ENCODE results near the gene PTCHD1. TPM values are rescaled to one million over a fixed set of nuclear protein-coding genes. Genes with fewer than 3 reads are reported as not detected.

PTCHD1 gene
- total RNA-seq, 4 donors from 2014 or later, result 0.22 to 1.7 (median 0.41) TPM

DNA sequence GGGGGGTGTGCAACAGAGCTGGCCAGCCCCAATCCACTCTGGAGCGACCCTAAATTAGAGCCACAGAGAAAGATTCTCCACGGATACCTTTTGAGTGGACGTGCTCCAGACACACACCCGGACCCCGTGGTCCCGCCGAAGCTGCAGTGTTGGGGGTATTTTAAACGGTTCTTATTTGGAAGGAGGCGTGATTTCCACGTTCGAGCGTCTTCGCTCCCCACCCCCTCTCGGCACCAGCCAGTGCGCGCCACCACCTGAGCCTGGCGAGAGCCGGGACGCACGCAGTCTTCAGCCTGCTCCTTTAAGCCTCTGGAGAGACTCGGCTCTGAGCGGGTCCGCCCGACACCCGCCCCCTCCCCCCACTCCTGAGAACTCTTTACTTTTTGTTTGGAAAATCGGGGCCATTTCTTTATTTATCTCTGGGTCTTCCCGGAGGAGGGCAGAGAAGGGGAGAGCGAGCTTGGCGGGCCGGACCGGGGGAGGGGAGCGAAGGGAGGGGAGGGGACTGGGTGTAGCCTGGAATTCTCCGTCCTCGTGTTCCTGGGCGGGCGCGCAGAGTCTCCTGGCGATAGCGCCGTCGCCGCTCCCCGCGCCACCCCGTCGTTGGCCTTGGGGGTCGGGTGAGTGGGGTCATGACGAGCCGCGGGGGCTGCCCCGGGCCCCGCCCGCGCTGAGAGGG is 668 bp upstream of the PTCHD1 start:
- H3K4me1 ChIP-seq, result peaks cover 0 to 35% (median 0%) of the 10 kb centered on the region in 3 donors
- H3K9me3 ChIP-seq, result no peaks in the 10 kb centered on the region
- H3K27ac ChIP-seq, result peak overlapping the region in 1 of 4 donors; percentile 61
- DNase-seq, result no peak
- H3K27me3 ChIP-seq, result peaks cover 0 to 59% (median 8%) of the 10 kb centered on the region in 4 donors
- 0 to 37% methylated on average over 10 to 12 of the region's 54 CpGs for WGBS, 2 donors
- no peaks in the 10 kb centered on the region for H3K36me3 ChIP-seq
- intact Hi-C loops (cut with DNase I), result no loop called here
- TF ChIP-seq POLR2A (IDR thresholded peaks at IDR 0.05), result no peak
- TF ChIP-seq, protein P1, sequence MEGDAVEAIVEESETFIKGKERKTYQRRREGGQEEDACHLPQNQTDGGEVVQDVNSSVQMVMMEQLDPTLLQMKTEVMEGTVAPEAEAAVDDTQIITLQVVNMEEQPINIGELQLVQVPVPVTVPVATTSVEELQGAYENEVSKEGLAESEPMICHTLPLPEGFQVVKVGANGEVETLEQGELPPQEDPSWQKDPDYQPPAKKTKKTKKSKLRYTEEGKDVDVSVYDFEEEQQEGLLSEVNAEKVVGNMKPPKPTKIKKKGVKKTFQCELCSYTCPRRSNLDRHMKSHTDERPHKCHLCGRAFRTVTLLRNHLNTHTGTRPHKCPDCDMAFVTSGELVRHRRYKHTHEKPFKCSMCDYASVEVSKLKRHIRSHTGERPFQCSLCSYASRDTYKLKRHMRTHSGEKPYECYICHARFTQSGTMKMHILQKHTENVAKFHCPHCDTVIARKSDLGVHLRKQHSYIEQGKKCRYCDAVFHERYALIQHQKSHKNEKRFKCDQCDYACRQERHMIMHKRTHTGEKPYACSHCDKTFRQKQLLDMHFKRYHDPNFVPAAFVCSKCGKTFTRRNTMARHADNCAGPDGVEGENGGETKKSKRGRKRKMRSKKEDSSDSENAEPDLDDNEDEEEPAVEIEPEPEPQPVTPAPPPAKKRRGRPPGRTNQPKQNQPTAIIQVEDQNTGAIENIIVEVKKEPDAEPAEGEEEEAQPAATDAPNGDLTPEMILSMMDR (IDR thresholded peaks at IDR 0.05), result no peak
- H3K4me3 ChIP-seq, result peak overlapping the region in 3 of 4 donors; percentile 36 to 59 (median 47)

DNA sequence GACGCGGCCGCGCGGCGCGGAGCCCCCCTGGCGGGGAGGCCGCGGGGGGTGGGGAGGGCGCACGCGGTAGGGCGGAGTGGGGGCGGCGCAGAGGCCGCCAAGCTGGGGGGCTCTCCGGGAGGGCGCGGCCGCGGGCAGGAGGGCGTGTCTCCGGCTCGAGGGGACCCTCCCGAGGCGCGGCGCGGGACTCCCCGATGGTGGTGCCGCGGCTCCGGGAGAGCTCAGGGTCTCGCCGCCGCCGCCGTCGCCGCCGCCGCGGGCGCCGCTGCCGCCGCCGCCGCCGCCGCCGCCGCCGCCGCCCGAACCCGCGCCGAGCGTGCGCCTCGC is 165 bp upstream of the PTCHD1 start:
- H3K36me3 ChIP-seq, result no peaks in the 10 kb centered on the region
- H3K4me1 ChIP-seq, result peaks cover 0 to 35% (median 0%) of the 10 kb centered on the region in 3 donors
- peak overlapping the region in 3 of 4 donors; percentile 36 to 59 (median 47) for H3K4me3 ChIP-seq
- H3K27ac ChIP-seq, result peak overlapping the region in 1 of 4 donors; percentile 61
- DNase-seq, result no peak
- H3K9me3 ChIP-seq, result no peaks in the 10 kb centered on the region
- no CpG with 5 or more reads among the region's 63 CpGs for WGBS, 2 donors
- intact Hi-C loops (cut with DNase I), result no loop called here
- TF ChIP-seq, protein P1 (IDR thresholded peaks at IDR 0.05), result no peak
- no peak for TF ChIP-seq POLR2A (IDR thresholded peaks at IDR 0.05)
- peaks cover 0 to 59% (median 8%) of the 10 kb centered on the region in 4 donors for H3K27me3 ChIP-seq

DNA sequence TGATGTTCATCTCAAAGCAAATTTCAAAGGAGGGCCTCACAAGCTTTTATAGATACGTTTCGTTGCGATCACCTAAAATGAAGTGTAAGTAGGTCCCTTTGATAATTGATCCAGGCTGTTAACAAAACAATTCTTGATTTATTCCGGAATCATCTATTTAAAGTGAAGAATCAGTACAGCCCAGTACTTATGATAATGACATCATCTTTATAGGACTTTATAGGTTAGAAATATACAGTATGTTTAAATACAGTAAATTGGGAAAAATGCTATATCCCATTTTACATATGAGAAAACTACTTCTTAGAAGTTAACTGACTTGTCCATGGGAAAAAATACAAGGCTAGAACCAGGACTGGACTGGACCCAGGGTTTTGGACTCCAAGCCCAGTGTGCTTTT is 3.7 kb downstream of the PTCHD1 start:
- no peak for DNase-seq
- Histone ChIP-seq H3K4me3 (no peak overlapping the region), H3K9me3 (no peaks in the 10 kb centered on the region), H3K27ac (no peak overlapping the region), H3K27me3 (peaks cover 0 to 37% (median 8%) of the 10 kb centered on the region in 4 donors), H3K36me3 (no peaks in the 10 kb centered on the region), H3K4me1 (peaks cover 0 to 18% (median 0%) of the 10 kb centered on the region in 3 donors)
- WGBS, 2 donors, result 73 to 88% methylated on average over 4 of the region's 4 CpGs
- intact Hi-C loops (cut with DNase I), result no loop called here
- no peak for TF ChIP-seq POLR2A (IDR thresholded peaks at IDR 0.05)
- TF ChIP-seq, protein P1 (IDR thresholded peaks at IDR 0.05), result no peak

DNA sequence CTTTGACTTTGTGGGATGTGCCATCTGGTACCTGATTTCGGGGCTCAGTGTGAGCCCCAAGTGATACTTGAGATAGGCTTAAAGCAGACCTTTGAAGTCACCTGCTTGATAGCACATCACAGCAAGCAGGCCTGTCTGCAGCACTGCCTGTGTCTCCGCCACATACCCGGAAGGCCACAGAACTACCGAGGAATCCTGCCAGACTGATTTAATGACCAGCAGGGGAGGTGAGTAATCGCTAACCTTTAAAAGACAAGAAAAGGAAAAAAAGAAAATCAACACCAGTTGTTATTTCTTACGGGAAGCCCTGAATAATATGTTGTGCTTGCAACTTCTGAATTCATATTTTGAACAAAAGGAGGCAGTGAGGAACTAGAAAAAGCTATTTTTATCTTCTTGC is 6.8 kb downstream of the PTCHD1 start:
- WGBS, 2 donors, result 61 to 66% methylated on average over 3 to 6 of the region's 6 CpGs
- no peak for TF ChIP-seq POLR2A (IDR thresholded peaks at IDR 0.05)
- TF ChIP-seq, protein P1 (IDR thresholded peaks at IDR 0.05), result no peak
- DNase-seq, result no peak

DNA sequence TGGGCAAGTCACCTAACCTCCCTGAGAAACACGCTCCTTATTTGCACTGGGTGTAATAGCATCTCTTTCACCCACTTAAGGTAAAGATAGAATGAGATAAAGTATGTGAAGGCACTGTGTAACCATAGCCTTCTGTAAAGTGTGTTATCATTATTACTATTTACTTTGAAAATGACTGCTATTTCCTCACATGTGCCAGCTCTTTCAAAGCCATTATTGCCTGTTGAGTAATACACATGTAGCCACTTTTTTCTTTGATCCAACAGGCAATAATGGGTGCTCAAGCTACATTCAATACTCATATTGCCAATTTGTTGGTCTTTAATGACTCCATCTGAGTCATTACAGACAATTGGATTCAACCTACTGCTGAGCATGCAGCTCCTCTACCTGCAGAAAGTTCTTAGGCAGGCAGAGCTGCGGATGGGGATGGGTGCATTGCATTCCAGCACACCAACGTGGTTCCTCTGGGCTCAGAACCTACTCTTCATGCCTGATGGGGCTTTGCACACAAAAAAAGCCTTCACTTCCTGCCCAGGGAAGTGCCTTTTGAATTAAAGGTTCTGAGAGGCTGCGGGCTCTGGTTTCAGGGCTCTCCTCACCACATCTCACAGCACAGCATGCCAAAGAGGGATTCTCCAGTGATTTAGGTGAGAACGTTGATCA is 9.7 kb downstream of the PTCHD1 start:
- Histone ChIP-seq H3K27ac (no peak overlapping the region), H3K9me3 (no peaks in the 10 kb centered on the region), H3K4me1 (no peaks in the 10 kb centered on the region), H3K36me3 (no peaks in the 10 kb centered on the region), H3K4me3 (no peak overlapping the region), H3K27me3 (no peaks in the 10 kb centered on the region)
- TF ChIP-seq, protein P1 (IDR thresholded peaks at IDR 0.05), result no peak
- TF ChIP-seq POLR2A (IDR thresholded peaks at IDR 0.05), result no peak
- DNase-seq, result no peak
- intact Hi-C loops (cut with DNase I), result no loop called here
- WGBS, 2 donors, result 52 to 56% methylated on average over 4 of the region's 5 CpGs

More for the DNA sequence above, 6.8 kb downstream of the PTCHD1 start:
- Histone ChIP-seq H3K27ac (no peak overlapping the region), H3K4me1 (no peaks in the 10 kb centered on the region), H3K27me3 (peaks cover 0 to 7% (median 0%) of the 10 kb centered on the region in 4 donors), H3K36me3 (no peaks in the 10 kb centered on the region), H3K9me3 (no peaks in the 10 kb centered on the region), H3K4me3 (no peak overlapping the region)
- intact Hi-C loops (cut with DNase I), result no loop called here

Measured in esophagus squamous epithelium (tissue), 5 donors.